Measurements from ENCODE around the gene ARHGDIG.

ARHGDIG gene

DNA sequence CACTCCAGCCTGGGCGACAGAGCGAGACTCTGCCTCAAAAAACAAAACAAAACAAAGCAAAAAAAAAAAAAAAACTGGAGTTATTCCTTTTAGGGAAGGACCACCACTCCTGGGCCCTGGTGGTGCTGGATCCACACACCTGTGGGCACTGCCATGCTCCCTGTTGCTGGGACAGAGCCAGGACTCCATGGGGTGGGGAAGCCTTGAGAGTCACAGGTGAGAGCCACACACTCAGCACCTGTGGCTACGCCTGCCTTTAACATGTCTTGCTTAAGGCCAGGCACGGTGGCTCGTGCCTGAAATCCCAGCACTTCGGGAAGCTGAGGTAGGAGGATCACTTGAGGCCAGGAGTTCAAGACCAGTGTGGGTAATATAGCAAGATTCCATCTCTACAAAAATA is 20.8 kb downstream of the ARHGDIG start:
- DNase-seq (ENCODE audit: low spot score), result no peak

DNA sequence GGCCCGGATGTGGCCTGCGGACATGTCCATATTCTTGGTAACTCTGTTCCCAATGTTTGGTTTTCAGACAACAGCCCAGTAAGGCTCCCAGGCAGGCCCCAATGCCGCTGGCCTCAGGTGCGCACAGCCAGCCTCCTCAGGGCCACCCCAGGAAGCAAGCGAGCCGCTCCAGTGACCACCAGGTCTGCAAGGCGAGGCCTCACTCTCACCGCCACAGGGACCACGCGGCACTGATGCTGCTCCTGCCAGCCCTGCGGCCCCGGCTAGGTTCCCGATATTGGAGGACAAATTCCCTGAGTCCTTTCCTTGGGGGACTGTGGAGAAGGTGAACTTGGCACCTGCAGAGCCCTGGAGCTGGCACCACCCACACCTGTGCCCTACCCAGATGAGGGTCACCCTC is 21.6 kb downstream of the ARHGDIG start:
- DNase-seq (ENCODE audit: low spot score), result no peak

DNA sequence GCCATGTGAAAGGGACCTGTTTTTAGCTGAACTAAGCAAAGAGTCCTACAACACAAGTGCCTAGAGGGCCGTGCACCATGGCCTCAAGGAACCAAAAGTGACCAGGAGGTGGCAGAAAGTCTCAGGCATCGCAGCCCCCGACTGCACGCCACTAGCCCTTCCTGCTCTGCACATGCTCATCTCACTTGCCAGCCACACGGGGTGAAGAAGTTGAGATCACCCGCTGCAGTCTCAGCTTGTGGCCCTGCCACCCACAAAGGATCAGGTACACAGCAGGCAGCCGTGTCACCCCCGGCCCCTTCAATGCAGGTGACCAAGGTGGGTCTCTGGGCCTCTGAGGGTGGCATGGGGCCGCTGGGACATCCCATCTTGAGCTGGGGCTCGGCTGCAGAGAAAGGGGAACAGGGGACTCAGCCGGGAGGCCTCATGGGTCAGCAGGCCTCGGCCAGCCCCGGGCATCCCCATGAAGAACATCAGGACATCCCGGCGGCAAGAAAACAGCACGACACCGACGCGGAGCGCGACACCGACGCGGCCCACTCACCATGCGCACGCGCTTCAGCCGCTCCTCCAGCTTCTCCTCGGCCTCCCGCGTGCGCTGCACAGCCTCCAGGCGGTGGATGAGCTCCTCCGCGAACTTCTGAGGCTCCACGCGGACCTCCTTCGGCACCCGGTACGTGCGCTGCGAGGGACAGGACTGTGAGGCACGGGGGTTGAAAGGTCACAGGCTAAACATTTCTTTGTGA is 23.5 kb downstream of the ARHGDIG start:
- no peak for DNase-seq (ENCODE audit: low spot score)

DNA sequence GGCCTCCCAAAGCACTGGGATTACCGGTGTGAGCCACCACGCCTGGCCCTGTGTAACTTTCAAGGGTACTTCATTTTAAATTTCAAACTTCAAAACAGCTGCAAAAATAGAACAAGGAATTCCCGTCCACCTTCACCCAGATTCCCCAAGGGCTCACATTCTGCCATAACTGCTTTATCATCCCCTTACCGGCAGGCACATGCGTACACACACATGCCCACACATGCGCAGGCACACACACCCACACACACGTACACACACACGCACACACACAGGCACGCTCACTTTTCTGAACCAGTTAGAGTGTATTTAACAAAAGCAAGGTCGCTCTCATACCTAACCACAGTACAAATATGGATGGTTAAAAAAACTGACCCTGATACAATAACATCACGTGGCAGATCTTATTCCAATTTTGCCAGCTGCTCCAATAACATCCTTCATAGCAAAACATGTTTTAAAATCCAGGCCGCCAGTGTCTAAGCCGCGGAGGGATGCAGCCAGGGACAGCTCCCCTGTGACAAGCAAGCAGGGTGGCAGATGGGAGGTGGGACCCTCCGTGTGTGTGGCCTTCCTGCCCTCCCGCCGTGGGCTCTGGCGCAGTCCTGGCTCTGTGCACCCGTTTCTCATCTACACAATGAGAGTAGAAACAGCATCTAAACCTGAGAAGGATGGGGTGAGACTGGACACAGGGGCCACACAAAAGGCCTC is 25.7 kb downstream of the ARHGDIG start:
- DNase-seq (ENCODE audit: low spot score), result no peak

DNA sequence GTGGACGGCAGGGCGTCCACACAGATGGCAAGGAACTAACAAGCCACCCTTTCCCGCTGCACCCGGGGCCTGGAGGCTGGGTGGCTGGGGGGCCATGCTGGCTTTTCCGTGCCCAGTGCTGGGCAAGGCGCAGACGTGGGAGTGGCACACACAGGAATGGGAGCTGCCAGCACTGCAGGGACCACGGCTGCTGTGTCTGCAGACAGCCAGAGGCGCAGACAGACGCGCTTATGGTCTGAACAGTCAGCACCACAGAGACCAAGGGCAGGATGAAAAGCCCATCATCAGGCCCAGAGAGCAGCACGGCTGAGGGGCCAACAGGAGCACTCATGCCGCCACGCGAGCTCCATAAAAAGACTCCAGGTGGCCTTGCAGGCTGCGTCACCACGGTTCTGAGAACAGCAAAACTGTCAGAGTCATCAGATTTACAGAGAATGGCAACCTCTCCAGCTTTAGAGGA is 26.6 kb downstream of the ARHGDIG start:
- no peak for DNase-seq (ENCODE audit: low spot score)

DNA sequence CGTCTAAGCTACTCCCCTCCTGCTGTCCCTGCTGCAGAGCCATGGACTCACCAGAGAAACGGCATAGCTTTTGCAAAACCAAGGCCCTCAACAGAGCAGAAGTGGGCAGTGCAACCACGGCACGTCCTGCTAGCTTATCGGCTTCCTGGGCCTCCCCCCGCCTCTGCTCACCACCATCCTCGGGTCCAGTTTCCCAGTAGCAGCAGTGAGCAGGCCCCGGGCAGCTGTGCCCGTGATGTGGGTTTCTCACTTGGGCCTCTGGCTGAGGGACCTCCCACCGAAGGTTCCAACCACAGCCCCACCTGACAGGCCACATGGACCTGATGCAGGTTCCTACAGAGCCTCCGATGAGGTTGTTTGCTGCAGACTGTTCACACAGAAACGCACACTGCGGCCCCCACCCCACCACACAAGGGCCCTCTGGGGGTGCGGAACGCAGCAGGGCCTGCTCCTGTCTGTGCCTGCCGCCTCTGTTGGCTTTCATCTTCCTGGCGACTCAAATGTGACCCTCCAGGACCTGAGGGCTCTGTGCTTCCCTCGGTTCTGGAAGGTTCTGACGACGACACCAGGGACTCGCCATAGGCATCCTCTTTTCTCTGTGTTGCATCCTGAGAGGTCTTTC is 27.4 kb downstream of the ARHGDIG start:
- no peak for DNase-seq (ENCODE audit: low spot score)

DNA sequence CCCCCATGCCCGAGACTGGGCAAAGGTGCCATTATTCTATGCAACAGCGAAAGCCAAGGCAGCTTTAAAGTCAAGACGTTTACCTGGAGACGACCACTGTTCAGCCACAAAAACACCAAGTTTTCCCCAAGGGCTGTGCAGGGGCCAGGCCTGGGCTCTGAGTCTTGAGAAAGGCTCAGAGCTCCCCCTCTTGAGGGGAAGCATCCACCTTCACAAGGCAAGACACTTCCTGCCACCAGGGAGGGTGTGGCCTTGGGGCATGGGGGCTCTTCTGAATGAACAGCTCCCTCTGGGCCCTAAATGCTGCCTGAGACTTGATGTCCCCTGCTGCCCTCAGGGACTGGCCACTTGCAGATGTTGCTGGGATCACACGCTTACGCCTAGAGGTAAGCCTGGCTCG is 29.1 kb downstream of the ARHGDIG start:
- no peak for DNase-seq (ENCODE audit: low spot score)

DNA sequence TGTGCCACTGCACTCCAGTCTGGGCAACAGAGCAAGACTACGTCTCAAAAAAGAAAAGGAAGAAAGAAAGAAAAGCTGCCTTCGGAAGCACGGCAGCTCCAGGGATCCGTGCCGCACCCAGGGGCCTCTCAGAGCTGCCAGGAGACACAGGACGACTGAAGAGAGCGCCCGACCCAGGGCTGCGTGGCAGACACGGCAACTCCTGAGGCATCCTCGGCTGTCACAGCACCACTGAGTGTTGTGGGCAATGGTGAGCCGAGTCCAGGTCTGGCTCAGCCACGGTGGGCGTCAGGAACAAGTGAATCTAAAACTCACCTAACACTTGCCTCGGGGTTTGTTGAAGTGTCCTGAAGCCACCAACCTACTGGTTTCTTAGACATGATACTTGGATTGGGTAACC is 31.3 kb downstream of the ARHGDIG start:
- no peak for DNase-seq (ENCODE audit: low spot score)

DNA sequence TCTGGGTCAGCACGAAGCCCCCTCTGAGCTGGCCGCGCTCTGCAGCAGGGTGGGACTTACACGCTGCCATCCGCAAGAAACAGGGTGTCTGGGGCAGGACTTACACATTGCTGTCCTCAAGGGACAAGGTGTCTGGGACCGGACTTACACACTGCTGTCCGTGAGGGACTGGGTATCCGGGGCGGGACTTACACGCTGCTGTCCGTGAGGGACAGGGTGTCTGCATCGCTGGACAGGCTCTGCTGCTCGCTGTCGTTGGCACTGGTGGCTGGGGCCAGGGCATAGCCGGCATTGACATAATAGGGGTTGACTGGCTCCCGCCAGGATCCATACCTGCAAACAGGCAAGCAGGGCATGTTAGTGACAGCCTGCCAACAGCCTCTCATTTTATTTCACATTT is 34.0 kb downstream of the ARHGDIG start:
- DNase-seq (ENCODE audit: low spot score), result no peak

DNA sequence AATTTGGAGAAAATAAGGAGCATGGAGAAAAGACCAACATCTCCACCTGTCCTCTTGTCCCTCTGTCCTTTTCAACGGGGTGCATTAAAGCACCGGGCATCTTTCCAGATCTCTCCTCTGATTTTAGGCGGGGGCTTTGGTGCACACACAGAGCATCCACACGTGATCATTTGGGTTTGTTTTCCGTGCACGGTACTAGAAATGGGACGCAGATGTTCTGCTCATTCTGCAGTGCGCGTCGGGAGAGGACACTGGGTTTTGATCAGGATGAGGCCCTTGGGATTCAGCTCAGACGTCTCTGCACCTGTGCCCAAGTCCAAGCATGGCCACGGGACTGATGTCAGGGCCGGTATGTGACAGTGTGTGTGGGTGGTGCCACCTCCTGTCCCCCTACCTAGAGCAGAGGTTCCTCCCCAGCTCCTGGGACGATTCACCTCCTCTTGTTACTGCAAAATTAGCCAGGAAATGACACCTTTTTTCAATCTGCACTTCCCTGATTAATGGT is 34.5 kb downstream of the ARHGDIG start:
- no peak for DNase-seq (ENCODE audit: low spot score)

DNA sequence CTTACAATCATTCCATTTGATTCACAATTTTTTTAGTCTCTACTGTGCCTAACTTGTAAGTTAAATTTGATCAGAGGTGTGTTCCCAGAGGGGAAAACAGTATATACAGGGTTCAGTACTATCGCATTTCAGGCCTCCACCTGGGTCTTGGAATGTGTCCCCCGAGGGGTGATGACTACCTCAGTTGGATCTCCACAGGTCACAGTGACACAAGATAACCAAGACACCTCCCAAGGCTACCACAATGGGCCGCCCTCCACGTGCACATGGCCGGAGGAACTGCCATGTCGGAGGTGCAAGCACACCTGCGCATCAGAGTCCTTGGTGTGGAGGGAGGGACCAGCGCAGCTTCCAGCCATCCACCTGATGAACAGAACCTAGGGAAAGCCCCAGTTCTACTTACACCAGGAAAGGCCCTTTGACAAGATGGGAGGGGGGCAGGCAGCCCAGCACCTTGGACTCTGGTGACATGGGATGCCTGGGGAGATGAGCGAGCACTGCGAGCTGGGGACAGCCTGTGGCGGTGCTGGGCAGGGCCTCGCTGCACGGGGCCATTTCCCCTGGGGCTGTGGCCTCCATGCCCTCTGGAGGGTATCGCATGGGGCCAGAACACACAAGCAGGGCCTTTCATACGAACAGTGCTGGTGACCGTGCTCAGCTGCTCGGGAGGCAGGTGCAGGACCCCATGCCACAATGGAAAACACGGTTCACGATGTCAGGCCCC is 36.5 kb downstream of the ARHGDIG start:
- DNase-seq (ENCODE audit: low spot score), result no peak

DNA sequence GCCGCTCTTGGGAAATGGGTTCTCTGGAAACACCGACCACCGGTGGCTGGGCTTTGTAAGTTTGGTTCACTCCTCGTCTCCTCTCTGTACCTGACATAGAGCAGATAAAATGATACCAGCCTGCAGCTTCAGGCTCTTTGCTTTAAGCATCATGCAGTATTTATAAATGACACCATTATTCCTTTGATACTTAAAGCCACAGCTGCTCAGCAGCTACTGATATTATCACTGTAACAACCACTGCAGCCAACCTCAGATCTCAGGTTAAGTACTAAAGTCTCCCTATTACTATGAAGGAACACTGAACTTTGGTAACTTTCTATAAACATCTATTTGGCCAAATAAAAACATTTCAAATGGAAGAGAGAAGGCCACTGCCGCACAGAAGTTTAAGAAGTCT is 37.2 kb downstream of the ARHGDIG start:
- DNase-seq (ENCODE audit: low spot score), result no peak

DNA sequence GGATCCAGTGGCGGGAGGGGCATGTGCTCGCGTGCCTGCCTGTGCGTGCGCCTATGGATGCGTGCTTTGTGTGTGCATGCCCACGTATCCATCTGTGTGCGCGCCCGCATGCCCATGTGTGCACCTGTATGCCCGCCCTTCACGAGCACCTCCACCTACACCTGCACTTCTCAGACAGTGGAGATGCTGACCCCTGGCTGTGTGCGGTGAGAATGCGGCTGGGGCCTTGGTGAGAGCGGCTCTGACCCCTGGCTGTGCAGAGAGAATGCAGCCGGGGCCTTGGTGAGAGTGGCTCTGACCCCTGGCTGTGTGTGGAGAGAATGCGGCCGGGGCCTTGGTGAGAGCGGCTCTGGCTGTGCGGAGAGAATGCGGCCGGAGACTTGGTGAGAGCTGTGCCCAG is 38.2 kb downstream of the ARHGDIG start:
- DNase-seq (ENCODE audit: low spot score), result no peak

DNA sequence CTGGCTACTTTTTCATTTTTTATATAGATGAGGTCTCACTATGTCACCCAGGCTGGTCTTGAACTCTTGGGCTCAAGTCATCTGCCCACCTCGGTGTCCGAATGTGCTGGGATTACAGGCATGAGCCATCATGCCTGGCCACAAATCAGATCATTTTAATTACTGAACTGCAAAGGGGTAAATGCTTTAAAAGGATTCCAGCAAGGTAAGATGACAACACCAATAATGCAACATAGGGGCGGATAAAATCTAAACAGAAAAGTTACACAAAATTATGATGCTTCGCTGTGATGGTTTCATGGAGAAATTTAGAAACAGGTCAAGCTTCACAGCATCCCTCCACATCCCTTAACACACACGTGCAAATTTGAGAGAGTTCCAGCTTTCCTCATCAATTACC is 39.8 kb downstream of the ARHGDIG start:
- no peak for DNase-seq (ENCODE audit: low spot score)

DNA sequence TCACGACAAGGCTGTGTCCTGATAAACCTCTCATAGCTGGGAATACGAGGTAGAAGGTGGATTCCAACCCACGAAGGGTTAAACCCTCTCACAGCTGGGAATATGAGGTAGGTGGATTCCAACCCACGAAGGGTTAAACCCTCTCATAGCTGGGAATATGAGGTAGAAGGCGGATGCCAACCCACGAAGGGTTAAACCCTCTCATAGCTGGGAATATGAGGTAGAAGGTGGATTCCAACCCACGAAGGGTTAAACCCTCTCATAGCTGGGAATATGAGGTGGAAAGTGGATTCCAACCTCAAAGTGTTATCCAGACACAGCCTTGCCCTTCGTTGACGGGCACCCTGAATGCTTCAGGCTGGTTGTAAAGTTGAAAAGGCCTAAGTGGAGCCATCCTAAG is 41.1 kb downstream of the ARHGDIG start:
- DNase-seq (ENCODE audit: low spot score), result no peak

DNA sequence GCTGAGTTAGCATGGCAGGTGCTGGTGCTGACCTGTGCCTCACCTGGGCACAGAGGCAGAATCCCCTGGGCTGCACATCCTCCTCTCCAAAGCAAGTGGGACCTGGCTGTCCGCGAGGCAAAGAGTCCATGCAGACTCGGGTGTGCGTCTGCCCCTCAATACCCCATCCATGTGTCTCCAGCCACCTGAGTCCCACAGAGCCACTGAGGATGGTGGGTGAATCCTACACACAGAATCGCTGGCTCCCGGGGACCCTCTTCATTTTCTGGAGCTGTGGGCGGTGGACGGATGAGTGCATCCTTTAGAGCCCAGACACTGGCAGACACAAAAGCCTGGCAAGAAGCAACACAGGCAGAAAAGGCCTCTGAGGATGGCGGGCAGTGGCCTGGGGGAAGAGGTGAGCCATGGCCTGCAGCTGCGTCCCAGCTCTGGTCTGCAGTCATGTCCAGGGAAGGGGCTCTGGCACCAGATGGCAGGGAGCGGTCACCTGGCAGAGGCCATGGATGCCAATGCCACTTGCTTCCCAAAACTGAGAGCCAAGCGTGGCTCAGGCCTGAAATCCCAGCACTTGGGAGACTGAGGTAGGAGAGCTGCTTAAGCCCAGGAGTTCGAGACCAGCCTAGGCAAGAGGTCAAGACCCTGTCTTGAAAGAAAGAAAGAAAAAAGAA is 42.2 kb downstream of the ARHGDIG start:
- no peak for DNase-seq (ENCODE audit: low spot score)

DNA sequence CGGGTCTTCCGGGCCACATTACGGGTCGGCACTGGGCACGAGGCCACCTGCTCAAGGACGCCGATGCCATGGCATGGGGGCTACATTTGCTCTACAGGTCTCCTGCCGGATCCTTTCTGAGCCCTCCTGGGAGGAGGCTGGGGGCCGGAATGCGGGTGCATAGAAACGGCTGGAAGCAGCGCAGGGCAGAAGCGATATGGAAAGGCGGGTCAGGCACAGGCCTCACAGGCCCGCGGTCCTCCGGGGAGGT is 43.7 kb downstream of the ARHGDIG start:
- no peak for DNase-seq (ENCODE audit: low spot score)

DNA sequence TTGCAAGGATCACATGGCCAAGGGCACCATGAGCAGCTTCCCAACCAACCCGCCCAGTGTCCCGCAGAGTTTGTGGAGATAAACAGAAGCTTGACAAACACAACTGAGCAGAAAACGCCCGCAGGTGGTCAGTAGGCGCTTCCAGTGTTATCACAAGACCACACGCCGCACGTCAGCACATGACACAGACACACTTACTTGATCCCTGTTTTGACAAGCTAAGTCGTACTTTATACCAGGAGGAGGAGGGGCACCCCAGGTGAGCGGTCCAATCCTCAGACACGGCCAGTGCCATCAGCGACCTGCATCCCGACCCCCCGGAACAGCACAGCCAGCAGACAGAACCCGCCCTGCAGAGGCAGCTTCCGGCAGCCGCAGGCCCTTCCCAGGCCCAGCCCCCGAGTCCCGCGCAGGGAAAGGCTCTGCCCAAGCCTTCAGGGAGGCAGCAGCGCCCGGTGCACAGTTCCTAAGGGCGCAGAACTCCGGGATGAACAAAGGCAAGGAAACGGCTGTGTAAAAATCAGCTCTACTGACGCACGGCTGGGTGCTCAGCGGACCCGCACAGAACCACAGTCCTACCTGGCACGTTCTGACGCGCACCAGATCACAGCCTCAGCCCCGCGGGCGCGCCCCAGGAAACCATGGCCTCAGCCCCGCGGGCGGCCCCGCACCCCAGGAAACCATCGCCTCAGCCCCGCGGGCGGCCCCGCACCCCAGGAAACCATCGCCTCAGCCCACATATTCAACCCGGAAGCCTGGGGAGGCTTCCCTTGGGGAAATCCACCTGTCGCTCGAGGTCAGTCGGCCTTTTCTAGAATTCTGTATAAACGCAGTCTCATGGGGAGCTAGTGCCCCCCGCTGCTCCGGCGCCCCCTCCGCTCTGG is 44.3 kb downstream of the ARHGDIG start:
- no peak for DNase-seq (ENCODE audit: low spot score)

DNA sequence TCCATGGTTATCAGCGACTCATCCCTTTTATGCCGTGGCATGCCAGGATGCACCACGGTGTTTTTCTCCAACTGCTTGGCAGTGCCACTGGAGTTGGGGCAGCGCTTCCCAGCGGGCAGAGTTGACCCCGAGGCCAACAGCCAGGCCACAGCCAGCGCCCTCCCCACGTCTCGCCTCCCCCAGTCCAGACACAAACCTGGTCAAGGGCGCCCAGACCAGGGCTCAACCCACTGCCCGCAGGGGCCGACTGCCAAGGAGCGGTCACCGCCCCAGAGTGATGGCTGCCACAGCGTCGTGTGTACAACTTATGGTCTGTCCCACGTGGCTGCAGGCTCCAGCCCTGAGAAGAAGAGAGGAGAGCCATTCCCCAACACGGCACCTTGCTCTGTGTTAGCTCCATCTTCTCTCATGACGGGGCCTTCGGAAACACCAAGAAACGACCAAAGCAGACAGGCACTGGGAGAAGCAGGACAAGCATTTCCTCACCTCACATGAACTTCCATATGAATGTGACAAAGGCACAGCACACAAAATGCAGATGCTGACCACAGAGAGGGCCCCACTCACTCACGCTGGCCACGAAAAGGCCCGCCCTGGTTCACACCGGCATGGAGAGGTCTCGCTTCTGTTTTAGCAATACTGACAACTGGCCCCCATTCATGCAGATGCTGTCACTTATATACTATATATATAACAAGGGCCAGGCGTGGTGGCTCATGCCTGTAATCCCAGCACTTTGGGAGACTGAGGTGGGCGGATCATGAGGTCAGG is 45.2 kb downstream of the ARHGDIG start:
- DNase-seq (ENCODE audit: low spot score), result no peak

DNA sequence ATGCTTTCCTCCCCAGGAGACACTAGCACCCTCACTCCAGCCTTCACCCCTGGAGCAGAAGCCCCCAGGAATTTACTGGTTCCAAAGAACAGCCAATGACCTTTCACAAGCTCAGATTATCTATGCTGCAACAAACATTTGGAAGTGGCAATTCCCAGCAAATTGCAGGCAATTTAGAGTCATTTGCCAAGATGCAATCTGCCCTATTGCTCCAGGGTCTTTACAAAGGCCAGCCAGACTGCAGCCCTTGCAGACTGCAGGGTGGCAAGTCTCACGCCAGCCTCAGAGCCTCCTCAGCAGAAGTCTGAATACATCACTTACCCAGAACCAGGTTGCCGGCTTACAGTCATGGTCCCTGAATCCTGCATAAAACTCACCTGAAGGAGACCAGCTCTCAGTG is 50.4 kb downstream of the ARHGDIG start:
- no peak for DNase-seq (ENCODE audit: low spot score)
